GM19397 (cell line): ENCODE data around the gene TCF15.
A peak's percentile ranks its signal among the peaks of the same experiment; 100 is the strongest.

Experiments used
- ATAC-seq: cut with Tn5 transposase; IDR thresholded peaks from one replicate; pipeline ENCODE4 v1.9.1; 2021; ENCODE audit warnings: mild to moderate bottlenecking, moderate library complexity; ENCODE audit not compliant: unreplicated experiment

The TCF15 gene

GRCh38 chr20:615514-615913, 5.4 kb upstream of the TCF15 start:
- ATAC-seq, result no peak

- no peak for ATAC-seq
These were observed 1.7 kb upstream of the TCF15 start for GRCh38 chr20:611843-612185.

GRCh38 chr20:611047-611842, 1.1 kb upstream of the TCF15 start:
- no peak for ATAC-seq

GRCh38 chr20:609371-609964, 641 bp downstream of the TCF15 start:
- ATAC-seq, result no peak

GRCh38 chr20:608970-609369, 1.1 kb downstream of the TCF15 start:
- no peak for ATAC-seq

GRCh38 chr20:607476-607875, 2.6 kb downstream of the TCF15 start:
- no peak for ATAC-seq

GRCh38 chr20:605237-605636, 4.9 kb downstream of the TCF15 start:
- no peak for ATAC-seq

GRCh38 chr20:603116-603640, 6.9 kb downstream of the TCF15 start:
- ATAC-seq, result no peak

- ATAC-seq, result no peak
These were observed 7.8 kb downstream of the TCF15 start for GRCh38 chr20:602111-602970.

GRCh38 chr20:600736-601135, 9.4 kb downstream of the TCF15 start:
- ATAC-seq, result no peak

- no peak for ATAC-seq
These were observed 10.0 kb downstream of the TCF15 start for GRCh38 chr20:600141-600540.

GRCh38 chr20:598133-598850, 11.8 kb downstream of the TCF15 start:
- ATAC-seq, result no peak

- no peak for ATAC-seq
These were observed 12.5 kb downstream of the TCF15 start for GRCh38 chr20:597560-597959.

- no peak for ATAC-seq
These were observed 14.5 kb downstream of the TCF15 start for GRCh38 chr20:595330-596308.

GRCh38 chr20:592506-592905, 17.6 kb downstream of the TCF15 start:
- no peak for ATAC-seq

GRCh38 chr20:591941-592340, 18.2 kb downstream of the TCF15 start:
- ATAC-seq, result no peak

GRCh38 chr20:588932-589672, 21.0 kb downstream of the TCF15 start:
- ATAC-seq, result peak; percentile 69

GRCh38 chr20:588476-588875, 21.6 kb downstream of the TCF15 start:
- no peak for ATAC-seq

GRCh38 chr20:584971-585301, 25.2 kb downstream of the TCF15 start:
- no peak for ATAC-seq
